GM12873 (cell line): Measurements from ENCODE around the gene NCF2.

Experiments
- CTCF ChIP-seq: IDR thresholded peaks from 2 replicates; pipeline ENCODE4 v1.5.1; 2012; ENCODE audit warnings: low read depth, mild to moderate bottlenecking, moderate library complexity, low read length, control low read depth; ENCODE audit not compliant: insufficient read depth; ENCODE audit errors: missing control alignments

The NCF2 gene

GRCh38 chr1:183589384-183589783, 875 bp downstream of the NCF2 start:
- no peak for TF ChIP-seq CTCF

GRCh38 chr1:183588827-183589226, 1.4 kb downstream of the NCF2 start:
- no peak for TF ChIP-seq CTCF

- no peak for TF ChIP-seq CTCF
Observed at GRCh38 chr1:183586926-183587325, 3.3 kb downstream of the NCF2 start.

- TF ChIP-seq CTCF = no peak
Observed at GRCh38 chr1:183586455-183586854, 3.8 kb downstream of the NCF2 start.

- no peak for TF ChIP-seq CTCF
Observed at GRCh38 chr1:183585038-183585437, 5.2 kb downstream of the NCF2 start.

- TF ChIP-seq CTCF = no peak
Observed at GRCh38 chr1:183584147-183584546, 6.1 kb downstream of the NCF2 start.

- TF ChIP-seq CTCF = no peak
Observed at GRCh38 chr1:183583466-183583865, 6.8 kb downstream of the NCF2 start.

- TF ChIP-seq CTCF = no peak
Observed at GRCh38 chr1:183582021-183582713, 8.1 kb downstream of the NCF2 start.
